DOHH2 (cell line): ENCODE results near the gene IFNG-AS1.

Experiments used
- H3F3A ChIP-seq: fragments of 200-600 bp; sonication (generic), shearing (Covaris generic); 2 replicates; pipeline ENCODE4 v1.6.0; 2016; ENCODE audit warnings: antibody characterized with exemption, mild to moderate bottlenecking; ENCODE audit not compliant: control insufficient read depth, insufficient read depth
- H3K27ac ChIP-seq: fragments of 200-600 bp; sonication (generic); 2 replicates; pipeline ENCODE4 v1.5.1; 2014; ENCODE audit warnings: low read depth, mild to moderate bottlenecking, low read length, moderate library complexity
- H3K27me3 ChIP-seq: fragments of 200-600 bp; sonication (generic); 2 replicates; pipeline ENCODE4 v1.6.1; 2014; ENCODE audit warnings: mild to moderate bottlenecking, low read length, mixed read lengths; ENCODE audit not compliant: control insufficient read depth
- H3K36me3 ChIP-seq: fragments of 200-600 bp; sonication (generic); 2 replicates; pipeline ENCODE4 v1.6.1; 2014; ENCODE audit warnings: mild to moderate bottlenecking, low read length, moderate library complexity, mixed read lengths; ENCODE audit not compliant: control insufficient read depth
- H3K4me1 ChIP-seq: fragments of 200-600 bp; sonication (generic); 2 replicates; pipeline ENCODE4 v1.6.1; 2014; ENCODE audit warnings: mild to moderate bottlenecking, low read length, mixed read lengths; ENCODE audit not compliant: control insufficient read depth
- H3K4me2 ChIP-seq: fragments of 200-600 bp; sonication (generic); 2 replicates; pipeline ENCODE4 v1.6.0; 2014; ENCODE audit warnings: mild to moderate bottlenecking, low read length, moderate library complexity
- H3K4me3 ChIP-seq: fragments of 200-600 bp; sonication (generic); 2 replicates; pipeline ENCODE4 v1.5.1; 2014; ENCODE audit warnings: mild to moderate bottlenecking, low read length, mixed read lengths
- H3K79me2 ChIP-seq: fragments of 200-600 bp; sonication (generic); 2 replicates; pipeline ENCODE4 v1.6.1; 2014; ENCODE audit warnings: mild to moderate bottlenecking, low read length, mixed read lengths; ENCODE audit not compliant: control insufficient read depth
- H3K9me2 ChIP-seq: fragments of 200-600 bp; sonication (generic); replicated peaks from 2 replicates; pipeline ENCODE4 v1.6.1; 2014; ENCODE audit warnings: mild to moderate bottlenecking, low read length, mixed read lengths; ENCODE audit not compliant: control insufficient read depth
- H3K9me3 ChIP-seq: fragments of 200-600 bp; sonication (generic); 2 replicates; pipeline ENCODE4 v1.6.1; 2014; ENCODE audit warnings: antibody characterized with exemption, low read length, mixed read lengths; ENCODE audit not compliant: control insufficient read depth, insufficient read depth
- H4K20me1 ChIP-seq: fragments of 200-600 bp; sonication (generic); 2 replicates; pipeline ENCODE4 v1.6.0; 2014; ENCODE audit warnings: low read depth, mild to moderate bottlenecking, antibody characterized with exemption, low read length, moderate library complexity; ENCODE audit not compliant: control insufficient read depth, insufficient read depth
- CTCF ChIP-seq: fragments of 200-600 bp; sonication (generic); IDR thresholded peaks from one replicate; pipeline ENCODE4 v1.5.1; 2014; ENCODE audit warnings: antibody characterized with exemption, mild to moderate bottlenecking, low read depth, low read length; ENCODE audit not compliant: poor library complexity, severe bottlenecking
- EZH2phosphoT487 ChIP-seq: fragments of 200-600 bp; sonication (generic); IDR thresholded peaks from 2 replicates; pipeline ENCODE4 v1.6.1; 2017; ENCODE audit warnings: borderline replicate concordance, mild to moderate bottlenecking, antibody characterized with exemption, low read length, moderate library complexity, mixed read lengths

Gene IFNG-AS1

GRCh38 chr12:68012712-68013111 is 23.5 kb downstream of the IFNG-AS1 start:
- peak overlapping the region; percentile 34 for H3K27ac ChIP-seq
- no peaks in the 10 kb centered on the region for H3K27me3 ChIP-seq

DNA sequence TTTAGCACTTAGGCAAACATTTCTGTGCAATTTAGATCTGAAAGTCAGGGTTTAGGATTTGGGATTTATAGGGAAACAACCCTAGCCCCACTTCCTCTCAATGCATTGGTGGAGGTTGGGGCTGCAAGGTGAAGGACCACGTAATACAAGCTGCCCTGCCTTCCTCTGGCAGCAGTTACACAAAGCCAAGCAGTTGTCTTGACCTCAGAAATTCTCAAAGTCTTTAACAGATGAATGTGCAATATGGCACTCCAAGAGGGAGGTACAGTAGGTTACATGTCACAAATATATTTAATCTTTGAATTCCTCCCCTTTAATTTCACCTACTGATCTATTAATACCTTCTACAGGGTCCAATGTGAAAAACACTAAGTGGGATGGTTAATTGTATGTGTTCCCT is 23.9 kb downstream of the IFNG-AS1 start:
- Histone ChIP-seq H3K4me2 (peak overlapping the region; percentile 63), H3K27ac (peak overlapping the region; percentile 34; the same call in 1 of the 2 replicates)

More at GRCh38 chr12:68012712-68013111, 23.5 kb downstream of the IFNG-AS1 start:
- H3K79me2 ChIP-seq = 0 out of 2 replicates have a peak, but pooled peaks cover 3% of the 10 kb centered on the region
- peaks cover 37% of the 10 kb centered on the region for H3K4me1 ChIP-seq
- H4K20me1 ChIP-seq = peaks cover 5% of the 10 kb centered on the region; the same call in 1 of the 2 replicates
- H3F3A ChIP-seq = peaks cover 6% of the 10 kb centered on the region
- peak overlapping the region; percentile 39 for H3K4me3 ChIP-seq
- H3K9me2 ChIP-seq = no peaks in the 10 kb centered on the region
- peak overlapping the region; percentile 63 for H3K4me2 ChIP-seq
- peaks cover 79% of the 10 kb centered on the region for H3K36me3 ChIP-seq
- H3K9me3 ChIP-seq = no peaks in the 10 kb centered on the region
- no peak for TF ChIP-seq EZH2phosphoT487
- TF ChIP-seq CTCF = no peak

GRCh38 chr12:68016136-68016535 is 26.9 kb downstream of the IFNG-AS1 start:
- Histone ChIP-seq H3K9me2 (no peaks in the 10 kb centered on the region), H3K4me1 (peaks cover 24% of the 10 kb centered on the region), H3K4me3 (no peak overlapping the region), H4K20me1 (peaks cover 5% of the 10 kb centered on the region; the same call in 1 of the 2 replicates), H3K9me3 (no peaks in the 10 kb centered on the region), H3K4me2 (no peak overlapping the region), H3F3A (peaks cover 6% of the 10 kb centered on the region), H3K27ac (no peak overlapping the region), H3K27me3 (no peaks in the 10 kb centered on the region), H3K79me2 (0 out of 2 replicates have a peak, but pooled peaks cover 3% of the 10 kb centered on the region), H3K36me3 (peaks cover 76% of the 10 kb centered on the region)
- no peak for TF ChIP-seq CTCF
- TF ChIP-seq EZH2phosphoT487 = no peak

More for the DNA sequence above, 23.9 kb downstream of the IFNG-AS1 start:
- Histone ChIP-seq H3K9me3 (no peaks in the 10 kb centered on the region), H3K79me2 (0 out of 2 replicates have a peak, but pooled peaks cover 3% of the 10 kb centered on the region), H3K4me3 (peak overlapping the region; percentile 39), H3K36me3 (peaks cover 80% of the 10 kb centered on the region), H3K27me3 (no peaks in the 10 kb centered on the region), H3K4me1 (peaks cover 37% of the 10 kb centered on the region), H3K9me2 (no peaks in the 10 kb centered on the region), H4K20me1 (peaks cover 5% of the 10 kb centered on the region; the same call in 1 of the 2 replicates), H3F3A (peaks cover 6% of the 10 kb centered on the region)
- no peak for TF ChIP-seq EZH2phosphoT487
- no peak for TF ChIP-seq CTCF
